CD4-positive, alpha-beta T cell treated with Interleukin-6 for 4 hours (primary cell): ENCODE data around the gene UBE4B.
"Not testable (repeated sequence)": the region's sequence is repeated elsewhere in the genome, so short reads cannot be mapped to it uniquely, and the experiment has no call there.

ENCODE experiments used
- DNase-seq: peaks from one replicate; pipeline ENCODE4 v3.0.0-alpha.2; 2020; ENCODE audit warnings: mixed read lengths

UBE4B gene

DNA sequence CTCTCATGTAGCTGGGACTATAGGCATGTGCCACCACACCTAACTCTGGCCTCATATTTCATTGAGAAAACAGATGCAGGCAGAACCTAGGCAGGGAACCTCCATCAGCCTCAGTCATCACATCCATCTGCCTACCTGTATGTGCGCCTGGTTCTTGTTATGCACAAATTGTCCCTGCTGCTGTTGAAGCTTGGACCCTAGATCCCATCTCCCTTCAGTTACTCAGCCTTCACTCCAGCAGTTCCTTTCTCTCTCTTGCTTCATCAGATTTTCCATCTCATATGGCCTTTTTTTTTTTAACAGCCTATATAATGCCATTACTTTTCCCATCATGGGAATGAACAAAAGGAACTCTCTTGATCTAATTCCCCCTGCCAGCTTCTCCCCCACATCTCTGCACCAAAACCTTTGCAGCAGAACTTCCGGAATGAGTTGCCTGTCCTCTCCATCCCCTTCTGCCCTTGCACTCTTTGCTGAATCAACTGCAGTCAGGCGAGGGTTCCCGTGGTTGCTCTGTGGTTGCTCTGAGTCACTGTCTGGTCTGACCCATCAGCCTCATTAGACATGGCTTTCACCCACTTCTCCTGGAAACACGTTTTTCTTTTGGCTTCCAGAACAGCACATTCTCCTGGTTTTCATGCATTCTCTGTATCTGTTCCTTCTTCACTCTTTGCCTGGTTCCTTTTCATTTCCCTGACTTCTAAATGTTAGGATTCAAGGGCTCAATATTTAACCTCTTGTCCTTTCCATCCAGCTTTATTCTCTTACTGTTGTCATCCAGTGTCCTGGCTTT, 41.5 kb downstream of the UBE4B start:
- peak; percentile 59 for DNase-seq

DNA sequence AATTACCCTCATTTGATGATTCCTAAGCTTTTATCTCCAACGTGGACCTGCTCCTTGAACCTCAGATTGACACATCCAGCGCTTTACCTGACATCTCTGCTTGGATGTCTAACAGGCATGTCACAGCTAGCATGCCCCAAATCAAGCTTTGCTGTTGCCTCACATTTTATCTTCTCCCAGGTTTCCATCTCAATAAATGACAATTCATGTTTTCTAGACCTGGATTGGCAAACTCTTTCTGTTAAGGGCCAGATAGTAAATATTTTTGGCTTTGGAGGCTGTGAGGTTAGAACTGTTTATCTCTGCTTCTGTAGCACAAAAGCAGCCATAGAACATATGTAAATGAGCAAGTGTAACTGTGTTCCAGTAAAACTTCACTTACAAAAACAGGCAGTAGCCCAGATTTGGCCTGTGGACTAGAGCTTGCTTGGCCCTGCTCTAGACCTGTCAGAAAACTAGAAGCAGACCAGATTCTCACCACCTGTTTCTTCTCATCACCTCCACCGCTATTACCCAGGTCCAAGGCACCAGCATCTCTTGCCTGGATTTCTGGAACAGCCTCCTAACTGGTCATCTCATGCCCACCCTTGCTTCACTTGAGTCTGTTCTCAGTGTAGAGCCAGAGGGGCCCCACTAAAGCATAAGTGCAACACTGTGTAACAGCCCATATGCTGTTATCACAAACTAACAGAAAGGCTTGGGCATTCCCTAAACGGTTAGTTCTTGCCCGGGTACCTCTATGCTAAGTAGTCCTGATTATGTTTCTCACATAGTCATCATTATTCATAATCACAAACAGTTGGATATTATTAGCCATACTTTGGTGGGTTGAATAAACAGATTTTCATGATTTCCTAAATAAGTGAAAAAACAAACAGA, 42.3 kb downstream of the UBE4B start:
- DNase-seq, result no peak

- no peak for DNase-seq
These were observed 43.0 kb downstream of the UBE4B start for GRCh38 chr1:10075732-10076131.

- DNase-seq, result no peak
These were observed 45.7 kb downstream of the UBE4B start for GRCh38 chr1:10078494-10078893.

- DNase-seq, result no peak
These were observed 47.8 kb downstream of the UBE4B start for GRCh38 chr1:10080523-10080922.

- no peak for DNase-seq
These were observed 50.2 kb downstream of the UBE4B start for GRCh38 chr1:10082785-10083479.

- DNase-seq, result no peak
These were observed 51.3 kb downstream of the UBE4B start for GRCh38 chr1:10084045-10084444.

DNA sequence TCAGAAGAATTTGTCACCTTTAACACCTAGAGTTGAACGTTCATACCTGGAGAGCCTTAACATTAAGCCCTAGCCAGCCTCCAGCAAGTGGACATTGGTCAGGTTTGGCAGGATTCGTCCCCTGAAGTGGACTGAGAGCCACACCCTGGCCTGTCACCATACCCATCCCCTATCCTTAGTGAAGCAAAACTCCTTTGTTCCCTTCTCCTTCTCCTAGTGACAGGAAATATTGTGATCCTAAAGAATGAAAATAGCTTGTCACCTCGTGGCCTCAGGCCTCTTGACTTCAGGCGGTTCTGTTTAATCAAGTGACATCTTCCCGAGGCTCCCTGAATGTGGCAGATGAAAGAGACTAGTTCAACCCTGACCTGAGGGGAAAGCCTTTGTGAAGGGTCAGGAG, 52.3 kb downstream of the UBE4B start:
- DNase-seq, result no peak

GRCh38 chr1:10087210-10087609, 54.5 kb downstream of the UBE4B start:
- no peak for DNase-seq

- no peak for DNase-seq
These were observed 69.2 kb downstream of the UBE4B start for GRCh38 chr1:10101929-10102328.

DNA sequence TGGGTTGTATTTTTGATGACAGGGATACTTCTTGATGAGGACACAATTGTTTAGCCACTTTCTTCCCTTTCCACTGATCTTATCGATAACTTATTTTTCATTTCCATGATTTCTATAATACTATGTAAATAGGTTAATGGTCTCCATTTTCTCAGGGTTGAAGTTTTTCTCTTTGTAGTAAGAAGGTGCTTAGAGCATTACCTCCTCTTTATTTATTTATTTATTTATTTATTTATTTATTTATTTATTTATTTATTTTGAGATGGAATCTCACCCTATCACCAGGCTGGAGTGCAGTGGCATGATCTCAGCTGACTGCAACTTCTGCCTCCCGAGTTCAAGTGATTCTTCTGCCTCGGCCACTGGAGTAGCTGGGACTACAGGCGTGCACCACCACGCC, 70.4 kb downstream of the UBE4B start:
- no peak for DNase-seq

DNA sequence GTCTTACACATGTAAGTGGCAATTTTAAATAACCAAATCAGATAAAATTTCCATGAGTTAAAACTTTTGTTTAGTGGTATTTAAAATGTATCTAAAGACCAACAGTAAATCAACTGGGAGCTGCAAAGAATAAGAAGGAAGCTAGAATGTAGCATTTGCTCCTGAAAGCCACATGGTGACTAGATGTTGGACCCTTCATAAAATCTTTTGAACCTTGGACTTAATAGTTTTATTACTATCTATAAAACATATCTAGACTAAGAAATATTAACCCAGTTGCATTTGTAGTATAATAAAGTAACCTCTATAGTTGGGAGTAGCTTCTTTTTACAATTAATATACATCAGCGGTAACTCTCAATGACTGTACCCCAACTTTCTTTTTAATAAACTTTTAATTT, 72.1 kb downstream of the UBE4B start:
- DNase-seq, result no peak

DNA sequence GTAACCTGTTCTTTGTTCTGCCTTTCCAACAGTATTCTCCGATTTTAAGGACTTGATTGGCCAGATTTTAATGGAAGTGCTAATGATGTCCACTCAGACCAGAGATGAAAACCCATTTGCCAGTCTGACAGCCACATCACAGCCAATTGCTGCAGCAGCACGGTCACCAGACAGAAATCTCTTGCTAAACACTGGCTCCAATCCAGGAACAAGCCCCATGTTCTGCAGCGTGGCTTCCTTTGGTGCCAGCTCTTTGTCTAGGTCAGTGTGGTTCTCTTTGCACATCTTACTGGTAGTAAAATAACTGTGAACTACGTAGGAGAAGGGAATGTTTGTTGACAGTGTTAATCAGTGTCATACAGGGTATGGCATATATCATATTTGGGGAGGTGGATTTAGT, 72.7 kb downstream of the UBE4B start:
- no peak for DNase-seq

DNA sequence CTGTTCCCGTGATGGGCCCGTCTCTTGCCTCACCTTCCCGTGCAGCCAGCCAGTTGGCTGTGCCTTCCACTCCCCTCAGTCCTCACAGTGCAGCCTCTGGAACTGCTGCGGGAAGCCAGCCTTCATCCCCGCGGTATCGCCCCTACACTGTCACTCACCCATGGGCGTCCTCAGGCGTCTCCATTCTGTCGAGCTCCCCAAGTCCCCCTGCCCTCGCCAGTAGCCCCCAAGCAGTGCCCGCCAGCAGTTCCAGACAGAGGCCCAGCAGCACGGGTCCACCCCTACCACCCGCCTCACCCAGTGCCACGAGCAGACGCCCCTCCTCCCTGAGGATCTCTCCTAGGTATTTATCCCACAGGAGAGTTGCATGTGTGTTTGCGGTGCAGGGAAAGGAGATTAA, 73.5 kb downstream of the UBE4B start:
- DNase-seq, result no peak

DNA sequence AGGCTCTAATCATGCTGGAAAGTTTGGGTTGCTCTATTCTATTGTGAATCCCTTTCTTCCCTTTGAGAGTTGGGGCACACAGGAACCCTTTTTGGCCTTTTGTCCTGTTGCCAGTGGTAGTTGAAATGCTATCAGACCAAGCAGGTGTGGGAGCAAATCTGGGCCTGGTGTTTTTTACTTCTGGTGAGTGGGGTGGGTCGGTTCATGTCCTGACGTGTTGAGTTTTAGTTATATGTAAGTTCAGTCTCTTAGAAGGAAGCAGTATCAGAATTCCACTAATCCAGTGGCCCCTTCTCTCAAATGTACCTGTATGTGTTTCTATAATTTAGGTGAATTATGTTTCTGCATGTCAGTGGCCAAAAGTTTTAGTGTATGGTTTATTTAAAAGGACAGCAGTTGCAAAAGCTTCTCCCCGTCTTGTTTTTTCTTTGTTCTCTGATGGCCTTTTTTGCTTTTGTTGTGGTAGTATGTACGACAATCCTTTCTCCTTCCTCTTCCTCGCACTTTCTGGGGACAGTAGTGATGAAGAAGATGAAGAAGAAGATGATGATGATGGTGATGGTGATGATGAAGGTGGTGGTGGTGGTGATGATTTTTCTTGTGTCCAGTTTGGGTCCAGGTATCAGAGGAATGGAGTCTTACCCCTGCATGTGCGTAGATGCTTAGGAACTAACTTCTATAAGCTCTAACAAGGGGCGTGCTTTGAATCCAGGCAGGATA, 74.2 kb downstream of the UBE4B start:
- DNase-seq, result no peak

GRCh38 chr1:10107476-10107847, 74.7 kb downstream of the UBE4B start:
- DNase-seq, result not testable (repeated sequence)

DNA sequence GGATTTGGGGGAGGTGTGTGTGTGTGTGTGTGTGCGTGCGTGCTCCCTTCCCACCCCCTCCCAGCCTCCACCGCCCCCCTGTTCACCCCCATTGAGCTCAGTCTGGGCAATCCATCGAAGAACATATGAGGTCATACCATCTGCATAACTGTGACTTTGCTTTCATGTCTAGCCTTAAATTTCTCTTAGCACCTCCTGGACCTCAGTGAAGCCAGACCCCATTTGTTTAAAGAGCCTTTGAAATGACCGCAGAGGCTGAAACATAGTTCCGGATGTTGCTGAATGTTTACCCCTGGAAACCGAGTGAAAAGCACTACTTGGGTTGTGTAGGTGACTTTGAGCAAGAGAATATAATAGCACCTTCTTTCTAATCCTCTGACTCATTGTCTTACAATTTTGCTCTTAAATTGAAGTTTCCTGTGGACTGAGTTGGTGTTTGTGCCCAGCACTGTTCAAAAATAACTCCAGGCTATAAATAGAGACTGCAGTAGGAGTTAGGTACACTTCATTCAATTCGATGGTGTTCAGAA, 75.4 kb downstream of the UBE4B start:
- DNase-seq, result no peak

DNA sequence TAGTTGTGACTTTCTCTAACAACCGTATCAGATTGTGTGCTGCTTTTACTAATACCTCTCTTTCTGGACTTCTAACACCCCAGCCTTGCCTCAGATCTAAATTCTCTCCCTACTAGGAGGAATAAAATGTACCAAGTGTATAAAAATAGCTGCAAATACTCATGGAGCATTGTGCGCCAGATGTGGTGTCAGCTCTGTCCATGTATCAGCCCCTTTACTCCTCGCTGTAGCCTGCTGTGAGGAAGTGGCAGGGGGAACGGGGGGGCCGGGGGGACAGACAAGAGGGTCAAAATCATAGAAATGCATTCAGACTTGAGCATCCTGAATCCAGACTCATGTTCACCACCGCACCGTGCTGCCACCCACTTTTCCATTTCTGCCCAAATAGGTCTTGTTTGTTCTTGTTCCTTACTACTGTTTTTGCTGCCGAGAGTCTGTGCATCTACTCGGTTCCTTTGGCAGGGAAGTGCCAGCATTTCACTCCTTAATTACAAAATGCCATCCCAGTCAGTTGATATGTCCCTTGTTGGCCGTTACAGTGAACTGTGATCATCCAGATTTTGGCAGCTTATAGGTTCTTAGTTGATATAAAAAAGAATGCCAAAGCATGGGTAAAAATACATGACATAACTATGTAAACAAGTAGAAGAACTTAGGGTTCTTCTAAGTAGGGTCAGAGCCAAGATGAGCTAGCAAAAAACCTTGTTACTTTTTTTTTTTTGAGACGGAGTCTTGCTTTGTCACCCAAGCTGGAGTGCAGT, 76.4 kb downstream of the UBE4B start:
- no peak for DNase-seq

DNA sequence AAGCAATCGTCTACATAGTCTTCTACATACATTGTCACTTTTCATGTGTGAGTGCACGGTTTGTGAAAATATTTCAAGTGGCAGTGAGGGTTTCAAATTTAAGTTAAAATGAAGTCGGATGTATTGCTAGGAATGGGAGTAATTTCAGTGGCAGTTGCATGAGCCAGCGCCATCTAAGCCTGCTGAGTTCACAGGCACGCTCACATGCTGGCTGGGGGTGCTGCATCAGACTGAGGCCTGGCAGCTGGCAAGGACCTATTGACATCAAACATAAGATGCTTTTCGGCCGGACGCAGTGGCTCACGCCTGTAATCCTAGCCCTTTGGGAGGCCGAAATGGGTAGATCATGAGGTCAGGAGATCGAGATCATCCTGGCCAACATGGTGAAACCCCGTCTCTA, 80.7 kb downstream of the UBE4B start:
- no peak for DNase-seq

DNA sequence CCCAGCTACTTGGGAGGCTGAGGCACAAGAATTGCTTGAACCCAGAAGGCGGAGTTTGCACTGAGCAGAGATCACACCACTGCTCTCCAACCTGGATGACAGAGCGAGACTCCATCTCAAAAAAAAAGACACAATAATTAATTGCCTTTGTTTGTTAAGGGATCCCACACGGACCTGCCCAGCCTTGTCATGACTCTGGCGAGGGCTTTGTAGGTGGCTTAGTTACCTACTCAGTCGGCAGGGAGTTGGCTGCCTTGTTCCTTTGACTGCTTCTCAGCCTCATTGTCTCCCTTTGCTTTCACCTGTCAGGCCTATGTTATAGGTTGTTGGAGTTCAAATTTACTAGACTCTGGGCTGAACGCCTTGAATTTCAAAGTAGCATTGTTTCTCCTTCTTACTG, 82.0 kb downstream of the UBE4B start:
- no peak for DNase-seq

GRCh38 chr1:10117132-10117531, 84.4 kb downstream of the UBE4B start:
- no peak for DNase-seq

DNA sequence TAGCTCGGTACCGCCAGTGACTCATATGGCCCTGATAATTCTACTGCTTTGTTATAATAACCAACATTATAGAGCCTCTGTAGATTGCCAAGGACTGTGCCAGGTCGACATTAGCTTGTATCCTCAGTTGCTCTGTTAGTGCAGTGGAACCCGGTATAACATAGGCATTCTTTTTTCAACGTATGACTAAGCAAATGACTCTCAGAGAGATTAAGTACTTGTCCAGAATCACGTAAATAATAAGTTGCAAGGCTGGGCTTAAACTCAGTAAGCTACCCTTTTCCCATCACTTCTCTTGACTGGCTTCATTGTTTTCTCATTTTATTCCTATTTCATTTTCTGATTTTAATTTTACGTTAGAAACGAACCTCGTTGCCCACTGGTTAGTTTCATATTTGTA, 85.1 kb downstream of the UBE4B start:
- no peak for DNase-seq
